DND-41 (cell line): ENCODE measurements around the gene YARS1.
"Not testable (repeated sequence)": the region's sequence is repeated elsewhere in the genome, so short reads cannot be mapped to it uniquely, and the experiment has no call there.

Experiments
- ATAC-seq: fragments of 200-7000 bp; cut with Tn5 transposase; 3 replicates; pipeline ENCODE4 v1.9.1; 2021; ENCODE audit warnings: low read depth; ENCODE audit not compliant: insufficient read depth
- DNase-seq: peaks from one replicate; pipeline ENCODE4 v3.0.0-alpha.2; 2020
- H2AFZ ChIP-seq: 2 replicates; pipeline ENCODE4 v1.6.0; 2012; ENCODE audit warnings: low read depth, low read length
- H3K27ac ChIP-seq: 2 replicates; pipeline ENCODE4 v1.5.1; 2012; ENCODE audit warnings: low read length, inconsistent platforms
- H3K27me3 ChIP-seq: fragments of 200-600 bp; sonication (generic); 2 replicates; pipeline ENCODE4 v1.6.0; 2012; ENCODE audit warnings: low read length, mild to moderate bottlenecking, inconsistent platforms; ENCODE audit not compliant: insufficient read depth, poor library complexity
- H3K36me3 ChIP-seq: 2 replicates; pipeline ENCODE4 v1.5.1; 2012; ENCODE audit warnings: low read length, inconsistent platforms; ENCODE audit not compliant: insufficient read depth
- H3K4me1 ChIP-seq: 2 replicates; pipeline ENCODE4 v1.5.1; 2012; ENCODE audit warnings: mild to moderate bottlenecking, low read length; ENCODE audit not compliant: insufficient read depth
- H3K4me2 ChIP-seq: 2 replicates; pipeline ENCODE4 v1.6.0; 2012; ENCODE audit warnings: mild to moderate bottlenecking, moderate library complexity, low read length, inconsistent platforms; ENCODE audit not compliant: insufficient read depth
- H3K4me3 ChIP-seq, 2 experiments: fragments of 200-600 bp in 1 of 2; shearing (Covaris generic) in 1 of 2; 2 replicates each; pipeline ENCODE4 v1.5.1; 2012 to 2016; ENCODE audit warnings: inconsistent platforms in 2 of 2, low read length in 2 of 2, mild to moderate bottlenecking in 2 of 2, low read depth in 1 of 2, moderate library complexity in 1 of 2
- H3K79me2 ChIP-seq: 2 replicates; pipeline ENCODE4 v1.6.0; 2012; ENCODE audit warnings: low read length, inconsistent platforms; ENCODE audit not compliant: insufficient read depth
- H3K9ac ChIP-seq: 2 replicates; pipeline ENCODE4 v1.6.0; 2012; ENCODE audit warnings: low read depth, mild to moderate bottlenecking, inconsistent platforms, low read length, moderate library complexity
- H3K9me3 ChIP-seq: 2 replicates; pipeline ENCODE4 v1.5.1; 2012; ENCODE audit warnings: low read length, moderate library complexity, mild to moderate bottlenecking, inconsistent platforms; ENCODE audit not compliant: insufficient read depth, severe bottlenecking
- H4K20me1 ChIP-seq: 2 replicates; pipeline ENCODE4 v1.6.0; 2012; ENCODE audit warnings: low read length; ENCODE audit not compliant: insufficient read depth
- EZH2 ChIP-seq: IDR thresholded peaks from 3 replicates; pipeline ENCODE4 v1.6.1; 2012; ENCODE audit warnings: borderline replicate concordance, low read depth, mild to moderate bottlenecking, moderate library complexity, low read length, inconsistent platforms; ENCODE audit not compliant: severe bottlenecking
- TF ChIP-seq, protein P1 (sequence below): IDR thresholded peaks from 2 replicates; pipeline ENCODE4 v1.5.1; 2012; ENCODE audit warnings: borderline replicate concordance, low read length, moderate library complexity, mild to moderate bottlenecking; ENCODE audit not compliant: poor library complexity, severe bottlenecking; ENCODE audit errors: extremely low read depth

The YARS1 gene

DNA sequence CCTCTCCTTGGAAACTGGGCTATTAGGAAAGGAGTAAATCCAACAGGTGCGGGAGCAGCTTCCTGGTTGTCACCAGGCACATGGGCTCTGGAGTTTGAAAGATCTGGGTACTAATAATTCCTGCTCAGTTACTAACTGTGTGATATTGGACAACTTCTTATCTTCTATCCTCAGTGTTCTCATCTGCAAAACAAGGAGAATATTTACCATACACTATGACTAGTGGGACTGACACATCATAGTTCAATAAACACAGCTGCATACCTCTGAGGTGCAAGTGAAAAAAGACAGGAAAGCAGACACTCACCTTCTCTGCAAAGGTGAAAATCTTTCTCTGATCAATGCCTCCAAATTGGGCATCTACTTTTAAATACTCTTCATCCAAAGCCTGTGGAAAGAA, 19.7 kb downstream of the YARS1 start:
- no peaks in the 10 kb centered on the region for H3K9me3 ChIP-seq
- no peak for TF ChIP-seq EZH2
- TF ChIP-seq, protein P1, sequence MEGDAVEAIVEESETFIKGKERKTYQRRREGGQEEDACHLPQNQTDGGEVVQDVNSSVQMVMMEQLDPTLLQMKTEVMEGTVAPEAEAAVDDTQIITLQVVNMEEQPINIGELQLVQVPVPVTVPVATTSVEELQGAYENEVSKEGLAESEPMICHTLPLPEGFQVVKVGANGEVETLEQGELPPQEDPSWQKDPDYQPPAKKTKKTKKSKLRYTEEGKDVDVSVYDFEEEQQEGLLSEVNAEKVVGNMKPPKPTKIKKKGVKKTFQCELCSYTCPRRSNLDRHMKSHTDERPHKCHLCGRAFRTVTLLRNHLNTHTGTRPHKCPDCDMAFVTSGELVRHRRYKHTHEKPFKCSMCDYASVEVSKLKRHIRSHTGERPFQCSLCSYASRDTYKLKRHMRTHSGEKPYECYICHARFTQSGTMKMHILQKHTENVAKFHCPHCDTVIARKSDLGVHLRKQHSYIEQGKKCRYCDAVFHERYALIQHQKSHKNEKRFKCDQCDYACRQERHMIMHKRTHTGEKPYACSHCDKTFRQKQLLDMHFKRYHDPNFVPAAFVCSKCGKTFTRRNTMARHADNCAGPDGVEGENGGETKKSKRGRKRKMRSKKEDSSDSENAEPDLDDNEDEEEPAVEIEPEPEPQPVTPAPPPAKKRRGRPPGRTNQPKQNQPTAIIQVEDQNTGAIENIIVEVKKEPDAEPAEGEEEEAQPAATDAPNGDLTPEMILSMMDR: no peak
- H4K20me1 ChIP-seq: peaks cover 26% of the 10 kb centered on the region; the same call in 1 of the 2 replicates
- no peak overlapping the region for H3K4me2 ChIP-seq
- H3K4me3 ChIP-seq: no peak overlapping the region
- ATAC-seq (no peak), DNase-seq (no peak)
- H3K27me3 ChIP-seq: no peaks in the 10 kb centered on the region
- H3K79me2 ChIP-seq: peaks cover 50% of the 10 kb centered on the region
- H3K9ac ChIP-seq: no peak overlapping the region
- H2AFZ ChIP-seq: no peak overlapping the region
- no peak overlapping the region for H3K27ac ChIP-seq
- H3K36me3 ChIP-seq: peaks cover 92% of the 10 kb centered on the region
- H3K4me1 ChIP-seq: no peaks in the 10 kb centered on the region

DNA sequence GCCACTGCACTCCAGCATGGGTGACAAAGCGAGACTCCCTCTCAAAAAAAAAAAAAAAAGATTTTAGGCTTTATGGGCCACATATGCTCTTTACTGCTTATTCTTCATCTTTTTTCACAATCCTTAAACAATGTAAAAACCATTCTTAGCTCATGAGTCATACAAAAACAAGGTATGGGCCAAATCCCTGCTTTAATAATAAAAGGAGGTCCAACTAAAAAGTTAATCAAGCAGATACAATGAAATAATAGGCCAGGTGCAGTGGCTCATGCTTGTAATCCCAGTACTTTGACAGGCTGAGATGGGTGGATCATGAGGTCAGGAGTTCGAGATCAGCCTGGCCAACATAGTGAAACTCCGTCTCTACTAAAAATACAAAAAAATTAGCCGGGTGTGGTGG, 21.4 kb downstream of the YARS1 start:
- peaks cover 94% of the 10 kb centered on the region for H3K36me3 ChIP-seq
- H3K4me3 ChIP-seq, H3K4me1 ChIP-seq, H2AFZ ChIP-seq, H3K27me3 ChIP-seq, H3K4me2 ChIP-seq, ATAC-seq, H3K9me3 ChIP-seq, H3K9ac ChIP-seq, DNase-seq, H3K27ac ChIP-seq: not testable (repeated sequence)
- H3K79me2 ChIP-seq: peaks cover 42% of the 10 kb centered on the region
- peaks cover 24% of the 10 kb centered on the region; the same call in 1 of the 2 replicates for H4K20me1 ChIP-seq

DNA sequence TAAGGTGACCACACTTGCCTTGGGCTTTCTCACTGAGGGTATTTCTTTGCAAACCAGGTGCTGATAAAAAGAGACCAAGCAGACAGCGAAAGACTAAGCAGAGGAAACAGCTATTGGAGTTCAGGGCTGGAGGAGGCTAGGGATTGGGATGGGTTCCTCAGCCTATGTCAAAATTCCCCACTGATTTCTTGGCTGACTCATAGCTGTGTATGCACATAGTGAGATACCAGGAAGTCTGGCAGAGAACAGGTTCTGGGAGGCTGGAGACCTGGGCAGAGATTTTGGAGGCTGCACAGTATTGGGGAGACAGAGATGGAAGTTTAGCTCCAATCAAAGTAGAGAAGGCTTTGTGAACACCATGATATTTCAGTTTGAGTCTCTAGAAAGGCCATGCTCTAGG, 25.3 kb downstream of the YARS1 start:
- Histone ChIP-seq H3K27ac (no peak overlapping the region), H2AFZ (no peak overlapping the region), H3K36me3 (peaks cover 85% of the 10 kb centered on the region), H3K79me2 (peaks cover 23% of the 10 kb centered on the region; the same call in 1 of the 2 replicates), H3K9ac (no peak overlapping the region), H3K4me1 (no peaks in the 10 kb centered on the region), H3K27me3 (no peaks in the 10 kb centered on the region), H4K20me1 (peaks cover 6% of the 10 kb centered on the region; the same call in 1 of the 2 replicates), H3K4me3 (no peak overlapping the region), H3K4me2 (no peak overlapping the region), H3K9me3 (no peaks in the 10 kb centered on the region)
- TF ChIP-seq, protein P1: no peak
- TF ChIP-seq EZH2: no peak
- no peak for ATAC-seq
- no peak for DNase-seq

GRCh38 chr1:32789356-32789755, 27.8 kb downstream of the YARS1 start:
- not testable (repeated sequence) for ATAC-seq, H3K4me1 ChIP-seq, H3K9ac ChIP-seq, H3K9me3 ChIP-seq, DNase-seq, H3K27me3 ChIP-seq, H2AFZ ChIP-seq, H3K4me2 ChIP-seq, H3K27ac ChIP-seq, H3K4me3 ChIP-seq
- peaks cover 10% of the 10 kb centered on the region for H4K20me1 ChIP-seq
- H3K36me3 ChIP-seq: peaks cover 87% of the 10 kb centered on the region
- peaks cover 20% of the 10 kb centered on the region; the same call in 1 of the 2 replicates for H3K79me2 ChIP-seq
